Measurements from ENCODE around the gene LIG3.

The LIG3 gene

DNA sequence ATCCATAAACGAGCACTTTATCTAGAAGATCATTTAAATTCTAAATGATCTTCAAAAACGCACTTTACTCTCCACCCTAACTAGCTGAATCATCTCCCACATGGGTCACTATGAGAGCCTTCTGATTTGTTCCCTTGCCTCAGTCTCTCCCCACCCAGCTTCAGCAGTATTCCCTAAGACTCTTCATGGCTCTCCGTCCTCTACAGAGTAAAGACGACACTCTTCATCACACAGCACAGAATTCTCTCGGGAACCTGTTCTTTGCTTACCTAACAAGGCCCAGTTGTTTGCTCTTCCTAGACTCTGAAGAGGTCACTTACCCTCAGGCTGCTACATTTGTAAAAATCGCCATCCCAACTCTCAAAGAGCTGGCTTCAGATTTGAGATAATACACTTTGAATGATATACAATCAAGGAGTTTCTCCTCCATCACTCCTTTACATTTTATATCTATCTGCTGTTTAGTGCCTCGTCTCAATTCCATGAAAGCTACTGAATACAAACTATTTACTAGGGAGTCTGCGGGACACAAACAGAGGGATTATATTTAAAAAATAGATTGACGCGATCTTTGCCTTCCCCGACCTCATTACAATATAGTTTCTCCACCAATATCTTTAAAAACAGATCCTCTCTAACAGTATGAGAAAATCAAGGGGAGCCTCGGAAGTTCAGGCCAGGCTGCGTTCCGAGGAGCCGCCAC is 511 bp upstream of the LIG3 start:
- Histone ChIP-seq H3K4me1 (ENCODE audit: insufficient read depth, insufficient read length) (no peaks in the 10 kb centered on the region), H3K27me3 (ENCODE audit: insufficient read depth, insufficient read length) (no peaks in the 10 kb centered on the region), H3K9ac (ENCODE audit: insufficient read length, low read depth) (peak overlapping the region; percentile 94), H3K36me3 (ENCODE audit: insufficient read depth, insufficient read length, low read length) (peaks cover 23% of the 10 kb centered on the region), H3K4me3 (ENCODE audit: insufficient read length, low read depth) (peak overlapping the region; percentile 77), H3K9me3 (ENCODE audit: insufficient read depth, low read length) (no peaks in the 10 kb centered on the region)
- TF ChIP-seq YY1 (IDR thresholded peaks at IDR 0.05; ENCODE audit: insufficient read depth, insufficient read length) (no peak), SUZ12 (IDR thresholded peaks at IDR 0.05; ENCODE audit: extremely low read depth, insufficient read depth, insufficient read length) (no peak), ZNF274 (IDR thresholded peaks at IDR 0.05; ENCODE audit: low read depth, low read length) (no peak)
- no peak for DNase-seq (ENCODE audit: low read depth, low spot score)

GRCh38 chr17:34980681-34981537 is 597 bp downstream of the LIG3 start:
- H3K9ac ChIP-seq (ENCODE audit: insufficient read length, low read depth): peak overlapping the region; percentile 94
- H3K27me3 ChIP-seq (ENCODE audit: insufficient read depth, insufficient read length): no peaks in the 10 kb centered on the region
- no peaks in the 10 kb centered on the region for H3K4me1 ChIP-seq (ENCODE audit: insufficient read depth, insufficient read length)
- peaks cover 34% of the 10 kb centered on the region for H3K36me3 ChIP-seq (ENCODE audit: insufficient read depth, insufficient read length, low read length)
- peak overlapping the region; percentile 77 for H3K4me3 ChIP-seq (ENCODE audit: insufficient read length, low read depth)
- no peaks in the 10 kb centered on the region for H3K9me3 ChIP-seq (ENCODE audit: insufficient read depth, low read length)
- peak; percentile 57 for DNase-seq (ENCODE audit: low read depth, low spot score)
- TF ChIP-seq YY1 (IDR thresholded peaks at IDR 0.05; ENCODE audit: insufficient read depth, insufficient read length) (no peak), SUZ12 (IDR thresholded peaks at IDR 0.05; ENCODE audit: extremely low read depth, insufficient read depth, insufficient read length) (no peak), ZNF274 (IDR thresholded peaks at IDR 0.05; ENCODE audit: low read depth, low read length) (no peak)

- Histone ChIP-seq H3K4me1 (ENCODE audit: insufficient read depth, insufficient read length) (no peaks in the 10 kb centered on the region), H3K4me3 (ENCODE audit: insufficient read length, low read depth) (peak overlapping the region; percentile 77), H3K9me3 (ENCODE audit: insufficient read depth, low read length) (no peaks in the 10 kb centered on the region), H3K27me3 (ENCODE audit: insufficient read depth, insufficient read length) (no peaks in the 10 kb centered on the region), H3K9ac (ENCODE audit: insufficient read length, low read depth) (peak overlapping the region; percentile 94), H3K36me3 (ENCODE audit: insufficient read depth, insufficient read length, low read length) (peaks cover 40% of the 10 kb centered on the region)
- DNase-seq (ENCODE audit: low read depth, low spot score): no peak
- TF ChIP-seq SUZ12 (IDR thresholded peaks at IDR 0.05; ENCODE audit: extremely low read depth, insufficient read depth, insufficient read length) (no peak), ZNF274 (IDR thresholded peaks at IDR 0.05; ENCODE audit: low read depth, low read length) (no peak), YY1 (IDR thresholded peaks at IDR 0.05; ENCODE audit: insufficient read depth, insufficient read length) (no peak)
Observed at GRCh38 chr17:34981538-34982241, 1.4 kb downstream of the LIG3 start.

DNA sequence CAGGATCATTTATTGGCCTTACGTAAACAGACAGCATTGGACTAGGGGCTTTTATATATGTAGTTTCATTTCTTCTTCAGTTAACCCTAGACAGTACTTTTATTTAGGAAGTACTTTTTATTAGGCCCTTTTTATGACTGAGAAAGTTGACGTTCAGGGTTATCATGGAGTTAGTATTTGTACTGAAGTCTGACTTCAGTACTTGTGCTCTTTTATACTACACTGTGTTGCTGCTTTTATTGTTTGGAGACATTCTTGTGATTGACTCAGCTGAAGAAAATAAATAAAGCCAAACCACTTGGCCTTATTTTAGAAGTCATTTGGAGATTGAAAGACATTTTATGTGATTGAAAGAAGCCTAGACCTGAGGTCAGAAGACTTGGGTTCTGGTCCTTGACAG is 6.9 kb downstream of the LIG3 start:
- no peak for TF ChIP-seq SUZ12 (IDR thresholded peaks at IDR 0.05; ENCODE audit: extremely low read depth, insufficient read depth, insufficient read length)
- no peak for TF ChIP-seq YY1 (IDR thresholded peaks at IDR 0.05; ENCODE audit: insufficient read depth, insufficient read length)
- no peak for TF ChIP-seq ZNF274 (IDR thresholded peaks at IDR 0.05; ENCODE audit: low read depth, low read length)
- no peaks in the 10 kb centered on the region for H3K4me1 ChIP-seq (ENCODE audit: insufficient read depth, insufficient read length)
- H3K4me3 ChIP-seq (ENCODE audit: insufficient read length, low read depth): no peak overlapping the region
- no peak for DNase-seq (ENCODE audit: low read depth, low spot score)
- H3K36me3 ChIP-seq (ENCODE audit: insufficient read depth, insufficient read length, low read length): peaks cover 84% of the 10 kb centered on the region
- no peak overlapping the region for H3K9ac ChIP-seq (ENCODE audit: insufficient read length, low read depth)
- H3K9me3 ChIP-seq (ENCODE audit: insufficient read depth, low read length): no peaks in the 10 kb centered on the region
- no peaks in the 10 kb centered on the region for H3K27me3 ChIP-seq (ENCODE audit: insufficient read depth, insufficient read length)

GRCh38 chr17:34988644-34989043 is 8.3 kb downstream of the LIG3 start:
- Histone ChIP-seq H3K9ac (ENCODE audit: insufficient read length, low read depth) (no peak overlapping the region), H3K27me3 (ENCODE audit: insufficient read depth, insufficient read length) (no peaks in the 10 kb centered on the region), H3K4me1 (ENCODE audit: insufficient read depth, insufficient read length) (no peaks in the 10 kb centered on the region), H3K9me3 (ENCODE audit: insufficient read depth, low read length) (no peaks in the 10 kb centered on the region), H3K36me3 (ENCODE audit: insufficient read depth, insufficient read length, low read length) (peaks cover 87% of the 10 kb centered on the region), H3K4me3 (ENCODE audit: insufficient read length, low read depth) (no peak overlapping the region)
- DNase-seq (ENCODE audit: low read depth, low spot score): no peak
- no peak for TF ChIP-seq SUZ12 (IDR thresholded peaks at IDR 0.05; ENCODE audit: extremely low read depth, insufficient read depth, insufficient read length)
- no peak for TF ChIP-seq YY1 (IDR thresholded peaks at IDR 0.05; ENCODE audit: insufficient read depth, insufficient read length)
- no peak for TF ChIP-seq ZNF274 (IDR thresholded peaks at IDR 0.05; ENCODE audit: low read depth, low read length)

- H3K27me3 ChIP-seq (ENCODE audit: insufficient read depth, insufficient read length): no peaks in the 10 kb centered on the region
- no peak for TF ChIP-seq SUZ12 (IDR thresholded peaks at IDR 0.05; ENCODE audit: extremely low read depth, insufficient read depth, insufficient read length)
- TF ChIP-seq ZNF274 (IDR thresholded peaks at IDR 0.05; ENCODE audit: low read depth, low read length): no peak
- TF ChIP-seq YY1 (IDR thresholded peaks at IDR 0.05; ENCODE audit: insufficient read depth, insufficient read length): no peak
- DNase-seq (ENCODE audit: low read depth, low spot score): no peak
- no peak overlapping the region for H3K9ac ChIP-seq (ENCODE audit: insufficient read length, low read depth)
- H3K4me1 ChIP-seq (ENCODE audit: insufficient read depth, insufficient read length): no peaks in the 10 kb centered on the region
- peaks cover 88% of the 10 kb centered on the region for H3K36me3 ChIP-seq (ENCODE audit: insufficient read depth, insufficient read length, low read length)
- no peak overlapping the region for H3K4me3 ChIP-seq (ENCODE audit: insufficient read length, low read depth)
- H3K9me3 ChIP-seq (ENCODE audit: insufficient read depth, low read length): no peaks in the 10 kb centered on the region
Observed at GRCh38 chr17:34989473-34989872, 9.2 kb downstream of the LIG3 start.

Measured in NT2/D1 (cell line).